Ureter (tissue), 1 donor: ENCODE data around the gene KRTAP10-8. TPM values are rescaled to one million over a fixed set of nuclear protein-coding genes. Genes with fewer than 3 reads are reported as not detected.
"Not testable (repeated sequence)": the region's sequence is repeated elsewhere in the genome, so short reads cannot be mapped to it uniquely, and the experiment has no call there.

Source experiments
- DNase-seq: peaks from one replicate; pipeline ENCODE4 v3.0.0-alpha.2; 2020; ENCODE audit warnings: low spot score
- total RNA-seq: library from RNA; stranded (reverse); gene quantifications from one replicate; pipeline ENCODE4 v1.2.4, GENCODE V29; 2023
- donor health status: DM: yes; HTN: yes; CAD: no.

KRTAP10-8 gene
- total RNA-seq, 1 donor from 2014 or later, result not detected

DNA sequence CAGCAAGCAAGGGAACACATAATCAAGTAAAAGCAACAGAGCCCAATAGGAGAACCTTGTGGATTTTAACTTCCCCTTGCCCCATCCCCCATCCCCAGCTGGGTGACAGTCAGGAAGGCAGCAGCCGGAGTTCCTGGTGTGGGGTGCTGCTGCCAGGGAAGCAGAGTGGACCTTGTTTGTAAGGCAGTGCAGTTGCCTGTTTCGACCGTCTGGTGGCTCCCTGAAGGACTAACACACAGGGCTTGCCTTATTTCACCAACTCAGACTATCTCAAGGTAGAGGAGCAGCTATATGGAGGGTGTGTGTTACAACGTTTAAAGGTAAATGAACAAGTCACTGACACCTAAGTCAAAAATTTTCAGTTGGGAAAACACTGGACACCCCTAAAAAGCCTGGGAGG, 6.6 kb downstream of the KRTAP10-8 start:
- DNase-seq, result no peak

DNA sequence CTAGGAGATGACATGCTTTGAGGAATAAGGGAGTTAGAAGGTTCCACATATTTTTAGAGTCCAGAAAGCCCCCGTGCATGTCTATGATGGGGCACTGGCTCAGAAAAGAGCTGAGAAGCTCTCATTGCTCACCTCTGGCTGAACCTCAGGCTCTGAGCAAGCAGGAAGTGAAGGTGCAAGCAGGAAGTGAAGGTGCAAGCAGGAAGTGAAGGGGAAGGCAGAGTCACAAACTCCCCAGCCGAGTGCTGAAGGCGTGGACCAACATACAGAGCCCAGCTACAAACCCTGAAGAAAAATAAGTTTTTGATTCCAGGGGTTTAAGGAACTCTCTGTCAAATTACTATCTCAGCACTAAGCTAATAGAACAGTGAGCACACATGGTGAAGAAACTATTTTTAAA, 7.0 kb downstream of the KRTAP10-8 start:
- DNase-seq, result no peak

DNA sequence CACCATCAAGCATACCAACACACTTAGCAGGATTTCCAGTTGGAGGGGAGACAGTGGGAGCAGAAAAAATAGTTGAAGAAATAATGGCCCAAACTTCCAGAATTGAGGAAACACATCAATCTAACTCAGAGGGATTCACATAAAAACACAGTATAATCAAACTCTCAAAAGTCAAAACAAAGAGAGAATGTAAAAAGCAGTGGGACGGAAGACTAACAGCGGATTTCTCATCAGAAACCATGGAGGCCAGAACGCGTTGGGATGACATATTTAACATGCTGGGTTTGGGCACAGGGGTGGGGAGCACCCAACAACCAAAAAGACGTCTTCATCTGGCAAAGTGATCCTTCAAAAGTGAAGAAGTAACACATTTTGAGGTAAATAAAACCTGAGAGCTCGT, 8.0 kb downstream of the KRTAP10-8 start:
- no peak for DNase-seq

DNA sequence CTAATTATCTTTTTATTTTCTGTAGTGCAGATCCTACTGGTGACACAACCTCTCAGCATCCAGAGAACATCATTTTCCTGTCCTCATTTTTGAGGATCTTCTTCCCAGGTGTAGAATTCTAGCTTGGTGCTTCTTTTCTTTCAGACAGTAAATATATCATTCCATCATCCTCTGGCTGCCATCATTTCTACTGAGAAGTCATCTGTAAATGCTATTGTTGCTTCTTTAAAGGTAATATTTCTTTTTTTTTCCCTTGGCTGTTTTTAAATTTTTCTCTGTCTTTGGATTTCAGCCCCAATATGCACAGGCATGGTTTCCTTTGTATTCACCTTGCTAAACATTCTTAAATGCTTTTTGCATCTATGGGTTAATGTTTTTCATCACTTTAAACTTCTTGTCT, 11.7 kb downstream of the KRTAP10-8 start:
- no peak for DNase-seq

DNA sequence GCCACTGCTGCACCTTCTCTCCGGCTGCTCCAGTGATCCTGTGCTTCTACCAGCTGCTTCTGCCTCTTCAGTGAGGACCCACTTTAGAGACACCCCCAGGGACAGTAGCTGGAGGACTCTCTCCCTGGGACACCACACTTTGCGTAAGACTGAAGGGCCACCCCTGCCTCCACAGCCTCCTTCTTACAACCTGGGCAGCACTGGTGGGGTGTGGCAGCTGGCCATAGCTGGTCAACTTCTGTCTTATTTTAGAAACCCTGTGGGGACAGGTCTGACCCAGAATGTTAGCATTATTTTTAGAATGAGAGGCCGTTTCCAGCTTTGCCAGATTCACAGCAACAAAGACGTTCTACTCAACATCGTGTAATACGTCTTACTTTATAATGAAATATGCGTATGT, 13.9 kb downstream of the KRTAP10-8 start:
- DNase-seq, result no peak

DNA sequence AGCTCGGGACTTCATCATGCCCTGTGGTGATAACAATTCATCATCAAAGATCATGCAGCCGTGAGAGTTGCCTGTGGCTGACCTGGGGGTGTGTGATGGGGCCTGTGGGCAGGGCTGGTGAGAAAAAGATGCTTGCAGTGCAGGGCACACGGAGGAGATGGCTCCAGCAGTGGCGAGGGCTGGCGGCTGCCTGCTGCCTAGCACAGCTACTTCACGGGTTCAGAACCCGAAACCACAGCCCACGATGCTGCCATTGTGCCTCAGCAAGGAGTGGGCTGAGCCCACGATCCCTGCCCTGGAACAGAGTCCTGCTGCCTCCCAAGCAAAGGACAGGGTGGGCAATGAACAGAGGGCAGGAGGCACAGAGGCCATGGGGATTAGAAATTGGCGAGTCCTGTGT, 14.4 kb downstream of the KRTAP10-8 start:
- DNase-seq, result no peak

DNA sequence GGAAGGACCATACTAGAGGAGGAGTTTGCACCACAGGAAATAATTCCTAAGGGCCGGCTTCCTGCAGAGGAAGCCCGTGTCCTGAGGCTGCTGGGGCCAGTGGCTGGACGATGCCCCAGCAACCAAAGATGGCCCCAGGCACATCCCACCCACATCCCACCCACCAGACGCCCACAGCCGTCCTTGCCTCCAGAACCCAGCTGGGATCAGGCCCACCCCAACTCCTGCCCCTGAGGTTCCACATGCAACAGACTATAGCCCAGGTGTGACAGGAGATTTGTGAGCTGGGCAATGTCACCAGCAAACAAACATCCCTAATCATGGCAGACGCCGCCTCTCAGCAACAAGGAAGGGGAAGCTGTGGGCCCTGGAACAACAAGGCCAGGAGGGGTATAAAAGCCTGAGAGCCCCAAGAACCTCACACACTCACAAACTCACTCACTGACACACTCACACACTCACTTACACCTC, 14.8 kb downstream of the KRTAP10-8 start, which contains the start of gene KRTAP10-9:
KRTAP10-9 (plus strand) TSS at position 421 of the 471 bp plus-strand sequence. CDS start 79 bp downstream, outside the sequence.
- no peak for DNase-seq

DNA sequence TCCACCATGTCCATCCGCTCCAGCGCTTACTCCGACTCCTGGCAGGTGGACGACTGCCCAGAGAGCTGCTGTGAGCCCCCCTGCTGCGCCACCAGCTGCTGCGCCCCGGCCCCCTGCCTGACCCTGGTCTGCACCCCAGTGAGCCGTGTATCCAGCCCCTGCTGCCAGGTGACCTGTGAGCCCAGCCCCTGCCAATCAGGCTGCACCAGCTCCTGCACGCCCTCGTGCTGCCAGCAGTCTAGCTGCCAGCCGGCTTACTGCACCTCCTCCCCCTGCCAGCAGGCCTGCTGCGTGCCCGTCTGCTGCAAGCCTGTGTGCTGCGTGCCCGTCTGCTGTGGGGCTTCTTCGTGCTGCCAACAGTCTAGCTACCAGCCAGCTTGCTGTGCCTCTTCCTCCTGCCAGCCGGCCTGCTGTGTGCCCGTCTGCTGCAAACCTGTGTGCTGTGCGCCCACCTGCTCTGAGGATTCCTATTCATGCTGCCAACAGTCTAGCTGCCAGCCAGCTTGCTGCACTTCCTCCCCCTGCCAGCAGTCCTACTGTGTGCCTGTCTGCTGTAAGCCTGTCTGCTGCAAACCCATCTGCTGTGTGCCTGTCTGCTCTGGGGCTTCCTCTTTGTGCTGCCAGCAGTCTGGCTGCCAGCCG, 15.4 kb downstream of the KRTAP10-8 start:
- DNase-seq, result not testable (repeated sequence)

DNA sequence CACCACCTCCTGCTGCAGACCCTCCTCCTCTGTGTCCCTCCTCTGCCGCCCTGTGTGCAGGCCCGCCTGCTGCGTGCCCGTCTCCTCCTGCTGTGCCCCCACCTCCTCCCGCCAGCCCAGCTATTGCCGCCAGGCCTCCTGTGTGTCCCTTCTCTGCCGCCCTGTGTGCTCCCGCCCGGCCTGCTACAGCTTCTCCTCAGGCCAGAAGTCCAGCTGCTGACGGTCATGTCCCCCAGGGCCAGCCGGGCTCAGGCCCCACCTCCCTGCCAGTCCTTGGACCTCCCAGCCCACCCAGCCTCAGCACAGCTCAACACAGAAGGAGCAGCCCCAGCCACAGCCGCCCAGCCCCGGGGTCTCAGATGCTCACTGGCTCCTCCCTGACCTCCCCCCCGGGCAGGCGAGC, 16.0 kb downstream of the KRTAP10-8 start:
- DNase-seq, result peak; percentile 39

DNA sequence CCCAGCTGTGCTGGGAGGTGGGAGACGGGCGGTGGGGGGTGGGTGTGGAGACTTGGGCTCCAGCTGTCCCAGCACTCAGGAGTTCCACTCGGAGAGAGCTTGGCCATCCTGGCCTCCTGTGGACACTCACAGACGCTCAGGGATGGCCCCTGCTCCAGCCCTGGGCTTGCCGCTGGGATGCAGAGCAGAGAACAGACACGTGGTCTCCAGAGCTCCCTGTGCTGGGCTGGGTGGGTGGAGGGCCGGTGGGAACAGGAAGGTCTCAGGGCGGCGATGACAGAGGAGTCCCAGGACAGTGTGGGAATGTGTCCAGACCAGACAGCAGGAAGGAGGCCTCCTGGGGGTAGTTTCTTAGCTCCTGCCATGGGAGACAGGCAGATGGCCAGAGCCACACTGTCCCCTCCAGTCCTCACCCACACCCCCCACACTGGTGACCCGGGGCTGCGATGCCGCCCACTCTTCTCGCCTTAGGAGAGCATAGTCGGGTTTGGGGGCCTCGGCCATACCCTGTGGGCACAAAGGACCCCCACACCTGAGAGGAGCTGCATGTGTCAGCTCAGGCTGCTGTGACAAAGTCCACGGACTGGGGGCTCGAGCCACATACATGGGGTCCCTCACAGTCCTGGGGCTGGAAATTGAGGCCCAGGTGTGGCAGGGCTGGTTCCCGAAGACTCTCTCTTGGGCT, 17.0 kb downstream of the KRTAP10-8 start:
- DNase-seq, result no peak

DNA sequence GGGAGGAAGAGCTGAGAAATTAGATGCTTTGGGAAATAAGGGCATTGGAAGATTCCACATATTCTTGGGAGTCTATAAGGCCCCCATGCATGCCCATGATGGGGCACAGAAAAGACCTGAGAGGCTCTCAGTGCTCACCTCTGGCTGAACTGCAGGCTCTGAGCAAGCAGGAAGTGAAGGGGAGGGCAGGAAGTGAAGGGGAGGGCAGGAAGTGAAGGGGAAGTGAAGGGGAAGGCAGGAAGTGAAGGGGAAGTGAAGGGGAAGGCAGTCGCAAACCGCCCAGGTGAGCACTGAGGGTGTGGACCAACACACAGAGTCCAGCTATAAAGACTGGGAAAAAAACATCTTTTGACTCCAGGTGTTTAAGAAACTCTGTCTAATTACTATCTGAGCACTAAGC, 18.6 kb downstream of the KRTAP10-8 start:
- DNase-seq, result no peak

DNA sequence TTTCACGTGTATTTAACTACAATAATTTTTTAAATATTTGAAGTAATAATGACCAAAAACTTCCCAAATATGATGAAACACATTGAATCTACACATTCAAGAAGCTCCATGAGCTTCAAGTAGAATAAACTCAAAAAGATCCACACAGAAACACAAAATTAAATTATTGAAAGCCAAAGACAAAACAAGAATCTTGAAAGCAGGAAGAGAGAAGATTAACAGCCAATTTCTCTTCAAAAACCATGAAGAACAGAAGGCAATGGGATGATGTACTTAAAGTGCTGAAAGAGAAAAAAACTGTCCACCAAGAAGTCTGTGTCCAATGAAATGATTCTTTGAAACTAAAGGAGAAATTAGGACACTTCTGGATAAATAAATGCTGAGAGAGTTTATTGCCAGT, 20.2 kb downstream of the KRTAP10-8 start:
- DNase-seq, result no peak

DNA sequence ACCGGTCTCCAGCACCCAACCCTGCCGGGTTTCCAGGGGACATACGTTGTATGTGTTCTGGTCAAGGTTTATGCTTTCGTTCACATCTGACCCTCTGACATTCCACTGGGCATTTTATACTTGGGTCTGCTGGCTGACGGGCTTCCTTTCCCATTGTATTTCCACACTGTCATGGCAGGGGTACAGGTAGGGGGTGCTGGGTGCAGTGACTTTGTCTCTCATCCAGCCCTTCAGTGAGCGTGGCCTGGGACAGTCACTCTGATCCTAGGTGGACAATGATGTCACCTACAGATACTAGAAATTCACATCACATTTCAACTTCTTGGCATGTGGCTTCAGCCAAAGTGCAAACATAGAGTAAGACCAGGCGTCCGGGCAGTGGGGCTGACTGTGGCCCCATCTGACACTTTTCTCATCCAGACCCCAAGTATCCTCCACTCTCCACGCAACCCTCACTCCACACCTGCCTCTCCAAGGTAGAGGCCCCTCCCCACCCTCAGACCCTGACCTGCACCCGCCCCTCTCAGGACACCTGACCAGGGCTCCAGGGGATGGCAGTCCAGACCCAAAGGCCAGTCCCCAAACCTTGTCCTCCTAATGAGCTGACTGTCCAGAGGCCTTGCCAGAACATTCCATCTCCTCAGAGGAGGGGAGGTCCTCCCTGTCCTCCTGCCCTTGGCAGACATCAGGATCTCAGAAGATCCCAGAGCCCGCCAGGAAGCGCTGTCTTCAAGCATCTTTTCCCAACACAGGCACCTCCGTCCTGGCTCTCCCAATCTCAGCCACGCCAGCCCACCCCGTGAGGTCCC, 24.5 kb downstream of the KRTAP10-8 start:
- DNase-seq, result no peak

DNA sequence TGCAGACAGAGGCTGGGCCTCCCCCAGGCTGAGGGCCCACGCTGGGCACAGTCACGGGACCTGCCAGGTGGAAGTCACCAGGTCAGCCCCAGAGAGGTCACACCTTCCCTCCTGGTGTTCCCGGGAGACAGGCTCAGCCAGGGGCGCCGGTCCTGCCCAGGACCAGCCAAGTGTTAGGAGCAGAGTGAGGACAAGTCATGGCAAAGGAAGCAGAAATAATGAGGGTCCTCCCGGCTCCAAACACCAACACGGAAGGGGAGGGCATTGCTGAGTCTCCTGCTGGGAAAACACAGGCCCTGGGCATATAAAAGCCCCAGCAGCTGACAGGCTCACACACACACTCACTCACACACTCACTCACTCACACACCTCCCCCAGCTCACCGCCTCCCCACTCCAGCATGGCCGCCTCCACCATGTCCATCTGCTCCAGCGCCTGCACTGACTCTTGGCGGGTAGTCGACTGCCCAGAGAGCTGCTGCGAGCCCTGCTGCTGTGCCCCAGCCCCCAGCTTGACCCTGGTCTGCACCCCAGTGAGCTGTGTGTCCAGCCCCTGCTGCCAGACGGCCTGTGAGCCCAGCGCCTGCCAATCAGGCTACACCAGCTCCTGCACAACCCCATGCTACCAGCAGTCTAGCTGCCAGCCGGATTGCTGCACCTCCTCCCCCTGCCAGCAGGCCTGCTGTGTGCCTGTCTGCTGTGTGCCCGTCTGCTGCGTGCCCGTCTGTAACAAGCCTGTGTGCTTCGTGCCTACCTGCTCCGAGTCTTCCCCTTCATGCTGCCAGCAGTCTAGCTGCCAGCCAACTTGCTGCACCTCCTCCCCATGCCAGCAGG, 25.4 kb downstream of the KRTAP10-8 start, which contains the start of gene KRTAP10-10:
KRTAP10-10 (plus strand) TSS at position 339 of the 833 bp plus-strand sequence; CDS start at position 401, 62 bp downstream.
- no peak for DNase-seq

DNA sequence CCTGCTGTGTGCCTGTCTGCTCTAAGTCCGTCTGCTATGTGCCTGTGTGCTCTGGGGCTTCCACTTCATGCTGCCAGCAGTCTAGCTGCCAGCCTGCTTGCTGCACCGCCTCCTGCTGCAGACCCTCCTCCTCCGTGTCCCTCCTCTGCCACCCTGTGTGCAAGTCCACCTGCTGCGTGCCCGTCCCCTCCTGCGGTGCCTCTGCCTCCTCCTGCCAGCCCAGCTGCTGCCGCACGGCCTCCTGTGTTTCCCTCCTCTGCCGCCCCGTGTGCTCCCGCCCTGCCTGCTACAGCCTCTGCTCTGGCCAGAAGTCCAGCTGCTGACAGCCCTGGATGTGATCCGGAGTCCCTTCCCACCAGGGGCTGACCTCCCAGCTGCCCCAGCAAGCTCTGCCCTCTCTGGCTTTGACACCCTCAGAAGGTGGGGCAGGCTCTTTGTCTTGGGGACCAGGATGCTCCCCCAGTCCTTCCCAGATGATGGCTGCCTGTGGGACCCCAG, 26.0 kb downstream of the KRTAP10-8 start:
- not testable (repeated sequence) for DNase-seq

DNA sequence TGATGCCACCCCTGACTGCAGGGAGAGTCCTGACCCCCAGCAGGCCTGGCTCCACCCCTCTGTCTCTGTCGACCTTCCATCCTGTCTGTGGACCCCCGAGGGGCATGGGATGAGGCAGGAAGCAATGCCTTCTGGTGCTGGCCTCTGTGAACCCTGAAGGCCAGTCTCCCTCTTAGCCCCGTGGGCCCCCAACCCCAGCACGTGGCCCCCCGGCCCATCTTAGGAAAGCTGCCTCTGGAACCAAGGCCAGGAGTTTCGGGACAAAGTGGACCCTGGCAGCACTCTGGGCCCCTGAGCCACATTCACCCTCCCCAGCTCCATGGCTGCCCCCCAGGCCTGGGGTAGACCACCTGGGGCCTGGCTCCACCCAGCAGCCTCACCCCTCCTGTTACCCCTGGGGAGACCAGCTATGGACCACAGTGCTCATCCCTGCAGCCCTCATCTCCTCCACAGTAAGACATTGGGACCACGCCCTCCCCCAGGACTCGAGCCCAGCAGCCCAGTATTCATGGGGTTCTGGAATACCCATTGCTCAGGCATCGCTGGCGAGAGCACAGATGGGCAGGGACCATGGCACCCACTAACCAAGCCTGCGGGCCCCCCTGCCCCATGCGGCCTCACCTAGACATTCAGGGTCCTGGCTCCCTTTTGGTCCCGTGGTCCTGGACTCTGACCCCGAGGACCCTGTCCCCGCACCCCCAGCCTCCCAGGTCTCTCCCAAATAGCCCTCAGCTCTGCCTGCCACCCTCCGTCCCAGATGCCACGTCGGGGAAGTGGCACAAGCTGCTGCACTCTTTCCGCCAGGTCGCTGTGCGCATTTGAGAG, 26.8 kb downstream of the KRTAP10-8 start:
- DNase-seq, result not testable (repeated sequence)

DNA sequence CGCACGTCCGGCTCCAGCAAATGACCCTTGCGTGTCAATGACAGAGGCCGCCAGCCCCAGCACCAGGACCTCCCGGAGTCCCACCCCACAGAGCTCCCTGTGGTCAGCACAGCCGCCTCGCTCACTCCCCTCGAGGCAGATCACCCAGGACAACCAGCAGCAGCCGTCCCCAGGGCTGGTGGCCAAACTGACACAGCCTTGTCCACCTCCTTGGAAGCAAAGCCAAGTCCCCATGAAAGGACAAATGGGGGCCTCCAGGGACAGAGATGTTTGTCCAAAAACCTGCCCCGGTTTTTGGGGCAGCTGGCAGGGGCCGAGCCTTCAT, 27.4 kb downstream of the KRTAP10-8 start:
- no peak for DNase-seq

DNA sequence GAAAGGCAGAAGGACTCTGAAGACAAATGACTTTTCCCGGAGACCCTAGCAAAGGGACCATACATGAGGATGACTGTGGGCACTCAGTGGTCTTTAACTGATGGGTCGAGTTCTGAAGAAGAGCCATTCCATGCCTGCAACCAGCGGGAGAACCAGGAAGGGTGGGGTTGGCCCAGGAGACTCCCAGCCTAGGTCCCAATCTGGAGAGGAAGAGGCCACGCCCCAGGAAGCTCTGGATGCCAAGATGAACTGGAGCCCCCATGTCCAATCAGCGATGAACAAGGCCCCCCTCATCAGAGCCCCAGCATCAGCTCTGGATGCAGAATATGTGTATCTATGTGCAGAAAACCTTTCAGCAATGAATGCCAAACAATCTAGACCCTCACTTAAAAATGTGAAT, 28.9 kb downstream of the KRTAP10-8 start:
- no peak for DNase-seq

DNA sequence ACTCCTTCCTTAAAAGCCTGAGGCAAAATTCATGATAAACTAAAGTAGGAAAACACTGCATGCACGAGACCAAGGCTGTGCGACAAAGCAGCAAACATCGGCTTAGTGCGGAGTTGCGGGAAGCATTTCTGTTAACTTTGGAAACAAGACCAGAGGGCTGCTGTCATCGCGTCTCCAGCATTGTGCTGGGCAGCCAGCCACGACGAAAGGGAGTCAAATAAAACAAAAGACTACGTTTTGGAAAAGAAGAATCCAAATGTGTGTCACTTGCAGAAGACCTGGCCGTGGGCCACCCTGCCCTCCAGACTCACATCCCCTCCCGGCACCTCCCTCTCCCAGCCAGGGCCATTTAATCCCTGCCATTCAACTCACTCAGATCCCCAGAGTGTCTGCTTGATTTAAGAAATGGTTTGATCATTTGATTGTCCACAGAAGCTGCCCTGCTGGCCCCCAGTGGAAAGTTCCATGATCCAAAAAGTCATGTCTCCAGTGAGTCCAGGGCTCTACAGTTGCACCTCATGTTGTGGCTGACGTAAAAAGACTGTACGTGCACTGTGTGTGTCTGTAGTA, 31.9 kb downstream of the KRTAP10-8 start:
- no peak for DNase-seq

DNA sequence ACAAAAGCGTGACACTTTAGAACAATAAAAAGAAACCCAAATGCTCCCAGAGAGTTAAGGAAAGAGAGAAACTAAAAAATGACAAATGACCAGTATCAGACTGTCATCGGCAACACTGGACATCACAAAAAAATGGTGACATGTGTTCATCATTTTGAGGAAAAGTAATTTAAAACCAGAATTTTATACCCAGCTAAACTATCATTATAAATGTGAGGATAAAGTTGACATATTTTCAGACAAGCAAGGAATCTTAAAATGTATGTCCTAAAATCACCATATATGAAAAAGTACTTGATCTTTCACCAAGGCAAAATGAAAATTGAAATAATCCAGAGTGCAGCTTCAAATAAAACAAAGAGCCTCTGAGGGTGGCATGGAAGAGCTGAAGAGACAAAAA, 33.0 kb downstream of the KRTAP10-8 start:
- DNase-seq, result no peak
